GM18868 (cell line): Measurements from ENCODE around the gene TRIP12.
"Not testable (repeated sequence)": the region's sequence is repeated elsewhere in the genome, so short reads cannot be mapped to it uniquely, and the experiment has no call there.

Experiments used
- ATAC-seq: cut with Tn5 transposase; IDR thresholded peaks from one replicate; pipeline ENCODE4 v1.9.1; 2021; ENCODE audit warnings: mild to moderate bottlenecking, moderate library complexity; ENCODE audit not compliant: unreplicated experiment

TRIP12 gene

DNA sequence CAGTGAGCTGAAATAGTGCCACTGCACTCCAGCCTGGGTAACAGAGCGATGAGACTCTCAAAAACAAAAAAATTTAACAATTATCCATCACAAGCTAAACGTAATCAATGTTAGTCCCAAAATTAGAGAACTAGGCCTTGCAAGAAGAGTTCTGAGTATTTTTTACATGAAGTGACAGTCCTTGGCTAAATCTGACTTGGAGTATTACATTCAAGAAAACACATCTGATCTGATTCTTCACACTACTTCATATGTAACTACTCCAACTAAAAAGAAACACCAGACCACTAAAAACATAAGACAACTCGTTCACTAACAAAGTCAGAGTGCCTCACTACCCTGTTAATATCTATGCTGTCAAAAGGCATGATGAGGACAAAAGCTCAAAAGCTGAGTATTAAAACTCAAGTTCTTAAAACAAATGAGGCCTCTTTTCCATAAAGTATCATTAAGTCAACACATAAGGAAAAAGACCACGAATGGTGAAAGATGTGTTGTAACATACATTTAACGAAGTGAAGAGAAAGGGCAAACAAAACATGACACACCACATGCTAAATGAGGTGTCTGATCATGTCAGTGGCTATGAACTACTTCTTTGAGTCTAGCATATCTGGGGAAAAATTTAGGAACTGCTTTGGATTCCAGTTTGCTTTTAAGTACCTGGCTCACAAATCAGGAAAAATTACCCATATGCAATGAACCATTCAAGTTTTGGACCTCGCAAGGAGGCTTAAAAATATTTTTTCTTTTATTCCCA lies 42.4 kb downstream of the TRIP12 start:
- ATAC-seq, result no peak

DNA sequence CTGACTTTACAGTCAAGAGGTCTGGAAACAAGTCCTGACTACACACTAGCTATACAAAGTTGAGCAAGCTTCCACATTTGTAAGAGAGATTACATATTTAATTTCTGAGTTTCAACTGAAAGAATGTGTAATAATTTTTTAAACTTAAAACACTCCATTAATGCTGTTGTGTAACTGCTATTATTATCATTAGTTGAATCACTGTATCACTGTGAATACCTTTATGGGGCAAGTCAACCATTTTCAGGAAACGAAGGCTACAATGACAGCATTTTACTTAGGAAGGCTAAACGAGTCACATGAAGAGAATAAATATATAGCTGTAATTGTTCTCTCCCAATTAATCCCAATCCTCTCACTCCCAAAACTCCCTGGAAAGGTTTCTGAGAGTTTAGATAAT lies 46.3 kb downstream of the TRIP12 start:
- ATAC-seq, result no peak

DNA sequence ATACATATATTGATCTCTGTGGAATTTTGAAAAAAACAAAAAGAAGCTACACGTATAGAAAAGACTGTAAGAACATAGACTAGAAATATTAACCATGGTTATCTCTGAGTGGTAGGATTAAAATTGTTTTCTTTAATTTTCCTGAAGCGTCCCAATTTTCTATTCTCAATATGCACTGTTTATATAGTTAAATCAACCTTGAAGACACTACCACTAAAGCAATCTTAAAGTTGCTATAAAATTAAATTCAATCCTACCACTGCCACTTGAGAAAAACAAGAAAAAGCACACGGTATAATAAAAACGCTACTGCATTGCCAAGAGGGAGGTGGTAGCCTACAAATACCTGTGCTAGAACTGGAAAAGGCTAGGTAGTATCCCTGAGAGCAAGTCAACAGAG lies 47.2 kb downstream of the TRIP12 start:
- ATAC-seq, result no peak

DNA sequence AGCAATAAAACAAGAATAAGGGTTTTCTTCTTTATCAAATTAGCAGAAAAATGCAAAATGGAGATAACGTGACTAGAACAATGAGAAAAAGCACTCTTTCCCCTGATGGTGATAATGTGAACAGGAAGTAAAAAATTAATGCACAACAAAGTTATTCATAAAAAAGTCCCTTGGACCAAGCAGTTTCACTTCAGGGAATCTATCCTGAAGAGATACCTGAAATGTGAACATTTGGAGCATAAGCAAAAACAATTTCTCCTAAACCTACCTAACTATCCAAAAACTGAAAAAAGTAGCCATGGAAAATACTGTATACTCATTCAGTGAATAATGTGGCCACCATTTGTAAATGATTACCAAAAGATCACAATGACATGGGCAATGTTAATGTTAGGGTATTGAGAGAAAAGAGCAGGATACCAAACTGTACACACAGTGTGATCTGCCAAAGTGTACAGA lies 48.7 kb downstream of the TRIP12 start:
- peak; percentile 76 for ATAC-seq

DNA sequence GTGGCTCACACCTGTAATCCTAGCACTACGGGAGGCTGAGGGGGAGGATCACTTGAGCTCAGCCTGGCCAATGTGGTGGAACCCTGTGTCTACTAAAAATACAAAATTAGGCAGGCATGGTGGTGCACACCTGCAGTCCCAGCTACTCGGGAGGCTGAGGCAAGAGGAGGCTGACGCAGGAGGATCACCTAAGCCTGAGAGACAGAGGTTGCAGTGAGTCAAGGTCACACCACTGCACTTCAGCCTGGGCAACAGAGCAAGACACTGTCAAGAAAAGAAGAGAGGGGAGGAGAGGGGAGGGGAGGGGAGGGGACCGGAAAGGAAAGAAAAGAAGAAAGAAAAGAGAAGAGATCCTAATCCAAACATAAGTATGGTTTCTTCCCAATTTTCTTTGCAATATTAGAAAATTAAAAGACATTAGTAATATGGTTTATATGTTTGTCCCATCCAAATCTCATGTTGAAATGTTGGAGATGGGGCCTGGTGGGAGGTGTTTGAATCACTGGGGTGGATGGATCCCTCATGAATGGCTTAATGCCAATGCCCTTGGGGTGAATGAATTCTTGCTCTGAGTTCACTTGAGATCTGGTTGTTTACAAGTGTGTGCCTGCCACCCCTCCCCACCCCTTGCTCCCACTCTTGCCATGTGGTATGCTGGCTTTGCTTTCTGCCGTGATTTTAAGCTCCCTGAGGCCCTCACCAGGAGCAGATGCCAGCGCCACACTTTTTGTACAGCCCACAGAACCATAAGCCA lies 50.7 kb downstream of the TRIP12 start:
- no peak for ATAC-seq

DNA sequence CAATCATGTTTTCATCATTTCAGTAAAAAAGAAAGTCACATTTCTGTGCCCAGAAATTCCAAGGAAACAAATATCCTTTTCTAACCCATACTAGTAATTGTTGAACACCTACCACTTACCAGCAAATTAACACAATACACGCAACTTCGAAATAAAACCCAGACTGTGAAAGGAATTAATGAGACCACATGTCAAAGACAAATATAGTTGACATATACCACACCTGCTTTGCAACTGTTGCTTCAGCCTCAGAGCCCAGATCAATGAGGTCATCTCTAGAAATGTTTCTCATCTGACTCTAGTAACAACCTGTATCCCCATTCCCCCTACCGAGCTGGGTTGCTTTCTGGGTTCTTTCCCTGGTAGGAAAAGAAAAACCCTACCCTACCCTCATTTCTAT lies 52.6 kb downstream of the TRIP12 start:
- no peak for ATAC-seq

DNA sequence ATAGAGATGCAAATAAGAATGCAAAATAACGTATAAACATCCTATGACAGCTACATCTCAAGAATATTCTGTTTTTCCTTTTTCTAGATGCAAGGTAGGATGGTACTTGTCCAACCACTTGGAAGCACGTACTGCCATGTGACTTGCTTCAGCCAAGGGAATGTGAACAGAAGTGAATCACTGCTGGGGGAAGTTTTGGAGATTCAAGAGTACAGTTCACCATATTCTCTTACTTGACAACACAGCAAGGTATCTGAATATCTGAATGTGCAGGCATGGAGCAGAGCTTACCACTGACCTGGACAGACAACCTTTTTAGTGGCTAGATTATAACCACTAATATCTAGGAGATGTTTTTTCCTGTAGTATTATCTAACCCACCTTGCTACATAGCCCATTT lies 53.0 kb downstream of the TRIP12 start:
- ATAC-seq, result no peak

DNA sequence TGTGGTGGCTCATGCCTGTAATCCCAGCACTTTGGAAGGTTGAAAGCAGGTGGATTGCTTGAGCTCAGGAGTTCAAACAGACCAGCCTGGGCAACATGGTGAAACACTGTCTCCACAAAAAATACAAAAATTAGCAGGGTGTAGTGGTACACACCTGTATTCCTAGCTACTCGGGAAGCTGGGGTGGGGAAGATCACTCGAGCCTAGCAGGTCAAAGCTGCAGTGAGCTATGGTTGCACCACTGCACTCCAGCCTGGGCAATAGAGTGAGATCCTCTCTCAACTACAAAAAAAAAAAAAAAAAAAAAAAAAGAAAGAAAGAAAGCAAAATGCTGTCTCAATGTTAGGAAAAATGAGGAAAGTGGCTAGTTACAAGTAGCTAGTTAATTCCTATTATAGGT lies 56.8 kb downstream of the TRIP12 start:
- ATAC-seq, result no peak

DNA sequence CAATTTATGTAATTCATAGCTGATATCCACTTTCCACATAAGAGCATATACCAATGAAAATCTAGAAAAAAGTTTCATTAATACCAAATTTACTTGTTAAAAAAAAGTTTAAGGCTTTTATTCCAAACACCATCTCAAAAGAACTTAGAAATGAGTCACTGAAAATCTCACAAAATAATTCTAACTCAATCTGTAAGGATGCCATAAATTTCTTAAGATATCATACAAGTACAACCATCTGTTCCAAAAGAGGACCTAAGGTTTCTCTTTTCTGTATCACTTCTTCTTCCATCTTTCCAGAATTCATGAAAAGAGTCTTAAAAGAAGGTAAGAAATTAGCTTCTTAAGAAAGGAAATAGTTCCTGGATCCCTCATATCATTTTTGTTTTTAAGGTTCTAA lies 60.4 kb downstream of the TRIP12 start:
- ATAC-seq, result no peak

DNA sequence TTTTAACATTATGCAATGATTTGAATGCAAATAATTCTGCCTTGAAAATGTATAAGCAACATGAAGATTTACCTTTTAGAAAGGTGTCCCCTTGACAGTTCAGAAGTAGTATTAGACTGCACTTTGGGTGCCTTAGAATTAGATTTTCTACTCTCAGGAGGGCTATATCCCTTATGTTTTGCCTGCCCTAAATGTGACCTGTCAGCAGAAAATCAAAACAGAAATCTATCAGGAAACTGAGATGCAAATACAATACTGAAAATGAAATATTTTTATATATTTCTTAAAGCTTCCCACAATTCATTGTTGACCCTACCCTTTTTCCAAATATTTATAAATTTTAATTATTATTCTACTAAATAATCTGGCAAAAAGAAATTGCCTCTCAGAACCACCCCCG lies 61.5 kb downstream of the TRIP12 start:
- ATAC-seq, result no peak

DNA sequence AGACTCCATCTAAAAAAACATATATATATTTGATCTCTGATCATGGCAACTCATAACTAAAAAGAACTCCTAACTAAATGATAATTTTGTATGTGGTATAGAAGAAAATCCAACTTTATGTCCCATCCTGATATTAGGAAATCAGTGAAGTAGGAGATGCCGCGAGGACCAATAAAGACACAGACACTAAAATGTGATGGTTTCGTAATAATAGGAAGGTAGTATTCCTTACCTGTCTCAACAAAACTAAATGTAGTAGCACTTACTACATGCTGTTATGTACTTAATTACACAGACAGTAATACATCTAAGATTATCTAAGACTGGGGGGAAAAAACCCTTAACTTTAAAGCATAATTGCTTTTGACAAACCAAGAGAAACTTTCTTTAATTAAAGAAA lies 63.5 kb downstream of the TRIP12 start:
- ATAC-seq, result no peak

DNA sequence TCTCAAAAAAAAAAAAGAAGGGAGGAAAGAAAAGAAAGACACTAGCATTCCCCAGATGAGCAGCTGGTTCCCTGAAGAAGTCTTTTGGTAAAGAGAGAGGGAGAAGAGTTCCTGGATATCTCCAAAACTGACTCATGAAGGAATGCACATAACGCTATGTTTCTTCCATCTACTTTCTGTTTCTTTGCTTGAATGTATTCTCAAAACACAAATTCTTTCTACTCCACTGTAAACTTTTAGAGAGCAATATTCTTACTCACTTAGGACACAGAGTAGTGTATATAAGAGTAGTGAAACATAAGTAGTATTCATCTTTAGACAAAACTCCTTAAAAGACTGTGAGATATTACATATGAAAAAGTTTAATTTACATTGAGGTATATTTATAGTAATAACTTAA lies 64.2 kb downstream of the TRIP12 start:
- ATAC-seq, result no peak

DNA sequence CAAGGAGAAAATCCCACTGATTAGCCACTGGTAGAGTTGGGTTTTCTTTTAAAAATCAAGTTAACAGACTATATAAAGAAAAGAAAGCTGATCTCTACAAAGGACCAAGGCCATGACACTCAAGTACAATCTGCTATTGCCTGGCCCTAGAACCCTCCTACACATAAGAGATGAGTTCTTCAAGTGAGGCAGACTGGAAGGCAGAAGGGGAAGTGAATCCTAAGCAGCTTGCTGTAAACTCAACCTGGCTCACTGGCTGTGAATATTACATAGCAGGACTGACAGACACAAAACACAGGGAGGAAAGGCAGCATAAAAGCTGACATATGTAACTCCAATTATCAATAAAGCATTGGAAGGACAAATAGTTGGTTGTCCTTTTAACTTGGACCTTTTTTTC lies 65.4 kb downstream of the TRIP12 start:
- ATAC-seq, result peak; percentile 98

DNA sequence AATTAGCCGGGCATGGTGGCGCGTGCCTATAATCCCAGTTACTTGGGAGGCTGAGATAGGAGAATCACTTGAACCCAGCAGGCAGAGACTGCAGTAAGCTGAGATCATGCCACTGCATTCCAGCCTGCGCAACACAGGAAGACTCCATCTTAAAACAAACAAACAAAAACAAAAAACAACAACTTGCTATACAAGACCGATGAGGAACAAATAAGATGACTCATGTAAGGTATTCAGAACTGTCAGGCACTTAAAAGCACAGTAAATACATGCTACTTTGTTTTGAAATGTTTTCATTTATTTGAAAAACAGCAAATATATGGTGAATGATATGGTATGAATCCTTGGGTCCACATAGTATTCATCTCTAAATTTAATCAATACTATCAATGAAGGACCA lies 66.7 kb downstream of the TRIP12 start:
- no peak for ATAC-seq

DNA sequence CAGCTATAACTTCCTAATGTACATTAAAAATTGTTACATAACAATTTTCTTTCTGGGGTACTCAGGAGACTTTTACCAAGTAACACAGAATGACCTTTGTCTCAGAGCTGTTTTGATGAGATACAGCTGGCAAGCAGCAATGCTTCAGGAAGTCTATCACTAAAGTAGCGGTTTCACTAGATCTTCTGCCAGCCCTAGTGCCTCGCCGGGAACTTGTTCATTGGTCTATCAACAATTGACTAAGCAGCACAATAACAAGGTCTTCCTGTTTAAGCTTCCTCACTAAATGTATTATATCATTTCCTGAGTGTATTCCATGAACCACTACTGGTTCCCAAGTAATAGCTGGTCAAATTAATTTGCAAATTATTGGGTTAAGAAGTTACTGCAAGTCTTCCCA lies 69.2 kb downstream of the TRIP12 start:
- no peak for ATAC-seq

DNA sequence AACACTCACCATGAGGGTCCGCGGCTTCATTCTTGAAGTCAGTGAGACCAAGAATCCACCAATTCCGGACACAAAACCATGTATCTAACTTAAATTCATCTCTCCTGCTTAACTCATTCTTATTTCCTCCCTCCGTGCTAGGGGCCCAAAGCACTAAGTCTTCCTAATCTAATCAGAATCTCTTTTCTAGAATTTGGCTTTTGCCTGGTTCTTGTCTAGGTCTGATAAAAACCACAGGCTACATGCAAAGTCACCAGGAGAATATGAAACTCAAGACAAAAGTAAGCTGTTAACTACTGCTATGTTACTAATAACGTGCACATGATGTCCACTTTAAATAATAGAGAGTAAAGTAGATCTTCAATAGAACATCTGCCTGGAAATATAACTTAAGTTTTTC lies 69.9 kb downstream of the TRIP12 start:
- ATAC-seq, result no peak

DNA sequence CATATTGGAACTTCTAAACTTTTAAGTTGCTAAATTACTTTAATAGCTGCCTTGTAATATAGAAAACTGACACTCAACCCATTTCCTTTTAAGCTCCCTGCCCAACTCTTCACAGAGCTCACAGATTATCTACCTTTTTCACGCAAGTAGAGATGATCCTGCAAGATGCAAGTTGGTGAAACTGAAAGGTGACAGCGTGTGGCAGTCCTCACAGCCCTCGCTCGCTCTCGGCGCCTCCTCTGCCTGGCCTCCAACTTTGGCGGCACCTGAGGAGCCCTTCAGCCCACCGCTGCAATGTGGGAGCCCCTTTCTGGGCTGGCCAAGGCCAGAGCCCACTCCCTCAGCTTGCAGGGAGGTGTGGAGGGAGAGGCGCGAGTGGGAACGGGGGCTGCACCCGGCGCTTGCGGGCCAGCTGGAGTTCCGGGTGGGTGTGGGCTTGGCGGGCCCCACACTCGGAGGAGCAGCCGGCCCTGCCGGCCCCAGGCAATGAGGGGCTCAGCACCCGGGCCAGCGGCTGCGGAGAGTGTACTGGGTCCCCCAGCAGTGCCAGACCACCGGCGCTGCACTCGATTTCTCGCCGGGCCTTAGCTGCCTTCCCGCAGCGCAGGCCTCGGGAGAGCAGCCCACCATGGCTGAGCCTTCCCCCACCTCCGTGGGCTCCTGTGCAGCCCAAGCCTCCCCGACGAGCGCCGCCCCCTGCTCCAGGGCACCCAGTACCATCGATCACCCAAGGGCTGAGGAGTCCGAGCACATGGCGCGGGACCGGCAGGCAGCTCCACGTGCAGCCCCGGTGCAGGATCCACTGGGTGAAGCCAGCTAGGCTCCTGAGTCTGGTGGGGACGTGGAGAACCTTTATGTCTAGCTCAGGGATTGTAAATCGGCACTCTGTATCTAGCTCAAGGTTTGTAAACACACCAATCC lies 71.2 kb downstream of the TRIP12 start:
- ATAC-seq, result not testable (repeated sequence)

DNA sequence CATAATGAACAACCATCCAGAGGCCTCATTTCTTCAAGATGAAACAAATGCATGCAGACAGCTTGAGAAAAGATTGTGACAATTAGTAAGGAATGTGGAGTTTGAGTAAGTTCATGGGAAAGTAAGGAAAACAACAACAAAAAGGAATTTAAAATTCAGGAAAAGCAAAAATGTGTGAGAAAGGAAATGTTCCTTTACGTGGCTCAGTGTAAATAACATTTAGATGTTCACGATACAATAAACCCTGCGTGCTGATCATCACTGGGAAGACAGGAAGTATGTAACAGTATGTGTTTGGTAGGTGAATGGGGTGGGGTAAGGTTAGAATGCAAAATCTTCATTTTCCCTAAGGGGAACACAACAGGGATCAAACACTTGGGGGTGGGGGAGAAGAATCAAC lies 72.7 kb downstream of the TRIP12 start:
- ATAC-seq, result no peak

DNA sequence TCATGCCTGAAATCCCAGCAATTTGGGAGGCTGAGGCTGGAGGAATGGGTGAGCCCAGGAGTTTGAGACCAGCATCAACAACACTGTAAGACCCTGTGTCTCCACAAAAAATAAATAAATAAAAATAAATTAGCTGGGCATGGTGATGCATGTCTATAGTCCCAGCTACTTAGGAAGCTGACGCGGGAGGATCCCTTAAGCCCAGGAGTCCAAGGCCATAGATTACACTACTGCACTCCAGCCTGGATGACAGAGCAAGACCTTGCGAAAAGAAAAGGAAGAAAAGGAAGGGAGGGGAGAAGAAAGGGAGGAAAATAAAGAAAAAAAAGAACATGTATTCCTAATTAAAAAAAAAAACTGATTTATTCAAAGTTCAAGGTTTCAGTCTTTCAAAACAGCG lies 78.2 kb downstream of the TRIP12 start:
- no peak for ATAC-seq

DNA sequence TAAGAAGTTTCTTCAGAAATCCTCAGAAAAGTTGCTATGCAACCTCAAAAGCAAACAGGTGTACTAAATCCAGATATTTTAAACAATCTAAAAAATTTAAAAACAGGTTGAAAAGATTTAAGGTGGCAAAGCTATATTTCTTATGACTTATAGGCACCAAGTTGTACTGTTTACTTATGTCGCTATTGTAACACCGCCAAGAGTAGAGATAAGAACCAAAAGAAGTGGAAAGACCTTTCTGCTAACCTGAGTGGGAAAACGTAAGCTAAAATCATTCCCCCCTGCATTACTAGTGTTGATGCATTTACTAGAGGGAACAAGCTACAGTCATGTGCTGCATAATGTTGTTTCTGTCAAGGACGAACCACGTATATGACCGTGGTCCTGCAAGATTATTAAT lies 83.1 kb downstream of the TRIP12 start:
- no peak for ATAC-seq

DNA sequence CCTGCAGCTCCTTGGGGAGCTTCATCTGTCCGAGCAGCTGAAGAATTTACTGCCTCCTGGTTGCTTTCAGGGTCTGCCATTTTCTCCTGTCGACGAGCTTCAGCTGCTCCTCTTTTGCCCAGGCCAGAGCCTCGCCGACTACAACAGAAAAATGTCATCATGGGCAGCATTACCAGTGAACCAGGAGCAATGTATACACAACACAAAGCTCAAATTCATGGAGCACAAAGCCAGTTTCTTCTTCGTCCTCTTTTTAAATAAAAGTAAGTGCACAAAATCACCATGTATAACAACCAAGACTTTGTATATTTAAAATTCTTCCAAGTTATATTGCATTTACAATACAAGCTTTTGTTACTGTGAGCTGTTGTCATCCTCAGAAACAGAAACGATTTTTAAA lies 85.0 kb downstream of the TRIP12 start:
- no peak for ATAC-seq
